ENCODE measurements around the gene CELF5.
"Not testable (repeated sequence)": the region's sequence is repeated elsewhere in the genome, so short reads cannot be mapped to it uniquely, and the experiment has no call there.

Gene CELF5

GRCh38 chr19:3190921-3191805, 33.3 kb upstream of the CELF5 start:
- no peak for DNase-seq

- not testable (repeated sequence) for DNase-seq
These were observed 32.7 kb upstream of the CELF5 start for GRCh38 chr19:3191806-3192104.

- DNase-seq: no peak
These were observed 32.2 kb upstream of the CELF5 start for GRCh38 chr19:3192228-3192635.

GRCh38 chr19:3192684-3193083, 31.8 kb upstream of the CELF5 start:
- no peak for DNase-seq

DNA sequence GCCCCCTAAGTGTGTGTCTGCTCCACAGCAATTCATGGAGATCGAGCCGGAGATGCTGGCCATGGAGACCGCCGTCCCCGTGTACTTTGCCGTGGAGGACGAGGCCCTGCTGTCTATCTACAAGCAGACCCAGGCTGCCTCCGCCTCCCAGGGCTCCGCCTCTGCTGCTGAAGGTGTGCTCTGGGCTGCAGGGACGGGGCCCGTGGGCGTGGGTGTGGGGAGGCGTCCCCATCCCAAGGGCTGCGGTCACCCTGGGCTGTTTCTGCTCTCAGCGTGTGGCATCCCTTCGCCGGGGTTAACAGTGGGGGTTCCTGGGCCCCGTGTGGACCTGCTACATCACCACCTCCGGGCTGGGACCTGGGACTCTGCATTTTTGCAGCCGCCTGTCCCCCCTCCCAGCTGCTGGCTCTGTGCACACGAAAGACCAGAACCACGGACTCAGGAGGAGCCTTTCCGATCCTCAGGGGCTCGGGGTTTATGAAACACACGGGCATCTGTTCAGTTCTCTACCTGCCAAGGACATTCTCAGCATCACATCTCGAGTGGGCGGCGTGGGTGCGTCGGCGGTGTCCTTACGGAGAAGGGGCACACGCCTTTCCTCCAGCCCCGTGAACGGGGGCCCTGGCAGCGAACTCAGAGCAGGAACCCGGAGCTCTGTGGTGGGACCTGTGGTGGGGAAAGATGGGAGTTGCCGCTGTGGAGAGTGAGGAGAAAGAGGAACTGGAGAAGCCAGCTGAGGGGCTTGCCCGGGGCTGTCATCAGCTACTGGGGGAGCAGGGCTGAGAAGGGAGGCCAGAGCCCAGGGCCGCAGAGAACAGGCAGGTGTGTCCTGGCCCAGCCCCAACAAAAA, 31.0 kb upstream of the CELF5 start:
- no peak for DNase-seq

- no peak for DNase-seq
These were observed 30.1 kb upstream of the CELF5 start for GRCh38 chr19:3194106-3195087.

DNA sequence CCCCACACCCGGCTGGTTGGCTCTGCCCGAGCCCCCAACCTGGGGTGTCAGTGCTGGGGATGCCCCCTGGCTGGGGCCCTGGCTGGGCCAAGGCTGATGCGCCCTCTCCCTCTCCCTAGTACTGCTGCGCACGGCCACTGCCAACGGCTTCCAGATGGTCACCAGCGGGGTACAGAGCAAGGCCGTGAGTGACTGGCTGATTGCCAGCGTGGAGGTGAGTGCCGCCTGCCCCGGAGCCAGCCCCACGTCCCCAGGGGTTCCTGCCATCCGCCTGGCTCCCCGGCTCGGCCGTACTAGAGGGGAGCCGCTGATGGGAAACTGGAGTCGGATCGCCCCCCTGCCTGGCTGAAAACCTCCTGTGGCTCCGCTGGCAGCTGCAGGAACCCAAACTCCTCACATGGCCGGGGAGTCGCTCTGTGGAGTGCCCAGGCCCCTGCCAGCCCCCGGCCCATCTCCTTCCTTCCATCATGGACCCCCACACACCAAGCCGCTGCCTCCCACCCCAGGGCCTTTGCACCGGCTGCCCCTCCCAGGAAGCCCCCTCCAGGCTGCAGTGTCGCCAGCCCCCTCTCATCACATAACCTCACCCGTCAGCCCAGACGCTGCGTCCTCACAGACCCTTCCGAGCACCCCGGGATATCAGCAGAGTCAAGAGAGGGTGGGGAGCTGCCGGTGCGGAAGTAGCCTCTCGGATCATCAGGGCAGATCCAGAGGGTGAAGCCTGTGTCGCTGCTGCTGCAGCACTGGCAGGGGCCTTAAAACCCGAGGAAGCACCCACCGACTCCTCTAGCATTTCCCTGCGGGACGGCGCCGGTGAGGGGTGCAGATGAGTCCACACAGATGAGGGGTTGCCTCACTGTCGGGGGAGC, 28.2 kb upstream of the CELF5 start:
- DNase-seq: no peak

GRCh38 chr19:3196933-3197205, 27.6 kb upstream of the CELF5 start:
- no peak for DNase-seq

DNA sequence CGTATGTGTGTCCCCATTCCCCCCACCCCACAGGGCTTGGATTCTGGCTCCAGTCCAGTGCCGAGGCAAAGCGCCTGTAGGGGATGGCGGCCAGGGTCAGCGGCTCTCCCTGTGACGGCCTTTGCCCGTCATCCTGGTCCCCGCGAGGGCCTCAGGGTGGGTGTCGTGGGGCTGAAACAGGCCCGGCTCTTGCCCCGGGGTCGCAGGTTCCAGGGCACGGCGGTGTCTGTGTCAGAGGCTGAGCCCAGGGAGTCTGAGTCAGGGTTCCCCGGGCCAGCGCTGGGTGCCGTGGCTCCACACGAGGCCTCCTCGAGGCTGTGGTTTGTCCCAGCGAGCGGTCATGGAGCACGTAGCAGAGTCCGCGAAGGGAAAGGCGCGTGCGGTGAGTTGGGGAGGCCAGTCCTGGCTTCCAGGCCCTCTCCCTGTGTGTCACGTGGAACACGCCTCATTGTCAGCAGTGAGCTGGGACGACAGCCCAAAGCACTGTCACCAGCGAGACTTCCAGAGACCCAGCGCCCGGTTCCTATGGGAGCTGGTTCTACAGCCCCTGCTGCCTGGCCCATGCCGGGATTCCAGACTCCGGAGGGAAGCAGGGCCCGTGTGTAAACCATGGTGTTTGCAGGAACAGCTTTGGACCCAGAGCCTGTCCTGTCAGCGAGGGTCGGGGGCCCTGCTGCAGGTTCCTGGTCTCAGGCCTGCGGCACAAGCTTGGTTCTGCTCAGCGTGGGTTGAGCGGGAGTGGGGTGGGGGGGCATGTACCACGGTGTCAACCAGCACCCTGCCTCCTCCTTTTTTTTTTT, 25.4 kb upstream of the CELF5 start:
- no peak for DNase-seq

DNA sequence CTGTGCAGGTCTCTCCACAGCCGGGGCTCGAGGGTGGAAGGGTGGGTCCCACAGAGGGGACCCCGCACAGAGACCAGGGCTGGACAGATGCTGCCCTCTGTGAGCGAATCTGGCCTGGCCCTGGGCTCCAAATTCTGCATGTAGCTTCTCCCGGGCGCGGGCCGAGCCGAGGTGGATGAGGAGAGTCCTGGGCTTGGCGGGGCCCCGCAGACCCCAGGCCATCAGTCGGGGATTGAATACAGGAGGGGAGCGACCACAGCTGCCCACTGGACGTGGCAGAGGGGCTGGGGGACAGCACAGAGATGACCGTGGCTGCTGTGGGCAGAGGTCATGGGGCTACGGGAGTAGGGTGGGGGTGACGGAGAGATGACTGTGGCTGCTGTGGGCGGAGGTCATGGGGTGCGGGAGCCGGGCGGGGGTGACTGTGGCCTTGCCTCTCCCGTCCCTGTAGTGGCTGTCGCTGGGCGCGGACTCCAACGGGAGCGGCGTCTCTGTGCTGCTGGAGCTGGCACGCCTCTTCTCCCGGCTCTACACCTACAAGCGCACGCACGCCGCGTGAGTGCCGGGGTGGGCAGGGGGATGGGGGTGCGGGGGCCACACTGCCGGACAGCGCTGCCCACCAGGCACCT, 23.3 kb upstream of the CELF5 start:
- DNase-seq: no peak

DNA sequence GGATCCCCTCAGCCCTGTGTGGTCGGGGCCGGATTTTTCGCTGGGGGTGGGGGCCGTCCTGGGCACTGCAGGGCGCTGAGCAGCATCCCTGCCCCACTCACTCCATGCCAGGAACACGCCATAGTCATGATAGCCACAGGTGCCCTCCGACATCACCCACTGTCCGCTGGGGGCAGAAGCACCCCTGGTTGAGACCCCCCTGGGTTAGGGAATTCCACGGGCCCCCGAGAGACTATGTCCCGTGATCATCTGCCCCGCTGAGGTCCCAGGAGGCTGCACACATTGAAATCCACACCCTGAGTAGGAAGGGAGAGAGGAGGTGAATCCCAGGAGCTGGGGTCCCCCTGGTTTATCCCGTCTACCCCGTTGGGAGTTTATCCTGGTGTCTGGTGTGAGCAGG, 22.6 kb upstream of the CELF5 start:
- no peak for DNase-seq

- no peak for DNase-seq
These were observed 22.1 kb upstream of the CELF5 start for GRCh38 chr19:3202346-3202745.

- DNase-seq: not testable (repeated sequence)
These were observed 21.6 kb upstream of the CELF5 start for GRCh38 chr19:3202895-3203294.

DNA sequence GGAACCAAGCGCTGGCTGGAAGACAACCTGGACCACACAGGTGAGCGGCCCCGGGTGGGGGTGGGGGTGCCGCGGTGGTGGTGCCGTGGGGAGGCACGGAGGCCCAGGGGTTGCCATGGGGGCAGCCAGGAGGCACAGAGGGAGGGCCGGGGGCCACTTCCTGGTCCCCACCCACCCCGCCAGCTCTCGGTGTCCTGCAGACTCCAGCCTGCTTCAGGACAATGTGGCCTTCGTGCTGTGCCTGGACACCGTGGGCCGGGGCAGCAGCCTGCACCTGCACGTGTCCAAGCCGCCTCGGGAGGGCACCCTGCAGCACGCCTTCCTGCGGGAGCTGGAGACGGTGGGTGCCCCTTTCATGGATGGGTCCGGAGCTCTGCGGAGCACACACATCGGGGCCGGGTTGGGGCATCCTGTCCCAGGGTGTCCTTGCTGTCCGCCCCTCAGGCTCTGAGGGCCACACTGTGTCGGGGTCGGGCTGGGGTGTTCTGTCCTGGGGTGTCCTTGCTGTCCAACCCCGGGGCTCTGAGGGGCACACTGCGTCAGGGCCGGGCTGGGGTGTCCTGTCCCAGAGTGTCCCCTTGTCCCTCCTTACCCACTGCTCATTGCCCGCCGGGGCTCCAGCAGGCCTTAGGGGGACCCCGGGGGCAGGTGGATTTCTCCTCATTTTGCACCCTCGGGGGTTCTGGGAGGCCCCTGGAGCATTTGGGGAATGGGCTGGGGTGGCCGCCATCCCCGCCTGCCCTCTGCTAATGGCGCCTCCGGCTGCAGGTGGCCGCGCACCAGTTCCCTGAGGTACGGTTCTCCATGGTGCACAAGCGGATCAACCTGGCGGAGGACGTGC, 20.4 kb upstream of the CELF5 start:
- no peak for DNase-seq

DNA sequence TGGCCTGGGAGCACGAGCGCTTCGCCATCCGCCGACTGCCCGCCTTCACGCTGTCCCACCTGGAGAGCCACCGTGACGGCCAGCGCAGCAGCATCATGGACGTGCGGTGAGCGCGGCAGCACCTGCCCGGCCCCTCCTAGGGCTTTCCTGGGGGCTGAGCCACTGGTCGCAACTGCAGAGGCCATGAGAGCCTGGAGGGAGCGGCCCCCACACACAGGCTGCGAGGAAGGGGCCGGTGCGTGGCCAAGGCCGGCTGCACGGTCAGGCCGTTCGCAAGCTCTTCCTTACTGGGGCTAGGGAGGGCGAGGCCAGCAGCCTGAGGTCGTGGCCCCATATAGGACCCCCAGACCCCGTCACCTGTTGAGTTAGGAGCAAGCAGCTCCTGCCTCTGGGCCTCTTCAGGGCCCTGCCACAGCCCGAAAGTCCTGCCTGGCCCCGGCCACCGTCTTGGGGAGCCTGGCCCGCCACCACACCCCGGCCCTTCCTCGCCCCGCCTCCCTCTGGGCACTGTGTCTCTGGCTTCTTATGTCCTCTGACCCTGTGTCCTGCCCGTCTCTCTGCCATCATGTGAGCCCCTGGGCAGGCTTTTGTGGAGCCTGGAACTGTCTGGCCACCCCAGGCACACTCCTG, 19.7 kb upstream of the CELF5 start:
- DNase-seq: no peak

DNA sequence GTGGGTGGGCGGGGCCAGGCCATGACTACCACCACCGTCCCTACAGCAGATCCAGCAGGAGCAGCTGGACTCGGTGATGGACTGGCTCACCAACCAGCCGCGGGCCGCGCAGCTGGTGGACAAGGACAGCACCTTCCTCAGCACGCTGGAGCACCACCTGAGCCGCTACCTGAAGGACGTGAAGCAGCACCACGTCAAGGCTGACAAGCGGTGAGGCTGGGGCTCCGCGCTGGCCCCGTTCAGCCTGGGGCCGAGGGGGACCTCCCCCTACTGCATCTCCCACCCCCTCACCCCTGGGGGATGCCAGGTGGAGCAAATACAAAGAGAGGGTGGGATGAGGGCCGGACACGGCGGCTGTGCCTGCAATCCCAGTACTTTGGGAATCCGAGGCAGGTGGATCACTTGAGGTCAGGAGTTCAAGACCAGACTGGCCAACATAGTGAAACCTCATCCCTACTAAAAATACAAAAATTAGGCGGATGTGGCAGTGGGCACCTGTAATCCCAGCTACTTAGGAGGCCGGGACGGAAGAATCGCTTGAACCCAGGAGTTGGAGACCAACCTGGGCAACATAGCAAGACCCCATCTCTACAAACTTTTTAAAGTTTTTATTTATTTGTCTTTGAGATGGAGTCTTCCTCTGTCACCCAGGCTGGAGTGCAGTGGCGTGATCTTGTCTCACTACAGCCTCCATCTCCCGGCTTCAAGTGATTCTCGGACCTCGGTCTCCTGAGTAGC, 18.1 kb upstream of the CELF5 start:
- no peak for DNase-seq

- no peak for DNase-seq
These were observed 16.8 kb upstream of the CELF5 start for GRCh38 chr19:3207461-3208242.
